Panc1 (cell line): ENCODE measurements around the gene GOLGA3.

Experiments used
- POLR2AphosphoS5 ChIP-seq: IDR thresholded peaks from 2 replicates; pipeline ENCODE4 v1.6.1; 2012; ENCODE audit warnings: mild to moderate bottlenecking, low read depth, low read length, moderate library complexity
- SIN3A ChIP-seq: IDR thresholded peaks from 2 replicates; pipeline ENCODE4 v1.6.1; 2012; ENCODE audit warnings: low read depth, mild to moderate bottlenecking, low read length, moderate library complexity, borderline replicate concordance; ENCODE audit not compliant: insufficient read depth
- TCF7L2 ChIP-seq: IDR thresholded peaks from 2 replicates; pipeline ENCODE4 v1.6.1; 2011; ENCODE audit warnings: mild to moderate bottlenecking, low read depth, low read length, inconsistent platforms
- TF ChIP-seq, protein P1 (sequence below): fragments of 450-650 bp; IDR thresholded peaks from 2 replicates; pipeline ENCODE4 v1.5.1; 2017; ENCODE audit warnings: mild to moderate bottlenecking
- TF ChIP-seq, protein P2 (sequence below), 2 experiments: IDR thresholded peaks; 2 replicates each; pipeline ENCODE4 v1.6.1; 2011 to 2012; ENCODE audit warnings: low read depth in 2 of 2, control low read depth in 1 of 2, low read length in 1 of 2, mild to moderate bottlenecking in 1 of 2, moderate library complexity in 1 of 2; ENCODE audit not compliant: insufficient read depth in 1 of 2

DNA sequence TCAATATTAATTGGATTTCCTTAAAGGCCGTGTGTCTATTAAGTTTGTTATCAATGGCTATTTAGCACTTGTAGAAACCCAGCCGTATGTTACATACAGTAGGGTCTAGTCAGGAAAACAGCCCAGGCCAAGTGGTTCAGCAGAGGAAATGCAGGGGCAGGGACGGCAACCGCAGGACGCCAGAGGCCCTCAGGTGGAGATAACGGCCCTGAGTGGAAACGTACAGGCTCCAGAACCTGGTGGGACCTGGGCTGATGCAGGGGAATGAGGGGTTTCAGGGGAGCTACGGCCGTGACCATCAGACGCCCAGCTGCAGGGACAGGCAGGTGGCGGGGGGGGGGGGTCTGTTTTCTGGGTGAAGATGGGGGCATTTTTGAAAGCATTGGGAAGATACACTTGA is 63.3 kb downstream of the GOLGA3 start:
- TF ChIP-seq, protein P1, sequence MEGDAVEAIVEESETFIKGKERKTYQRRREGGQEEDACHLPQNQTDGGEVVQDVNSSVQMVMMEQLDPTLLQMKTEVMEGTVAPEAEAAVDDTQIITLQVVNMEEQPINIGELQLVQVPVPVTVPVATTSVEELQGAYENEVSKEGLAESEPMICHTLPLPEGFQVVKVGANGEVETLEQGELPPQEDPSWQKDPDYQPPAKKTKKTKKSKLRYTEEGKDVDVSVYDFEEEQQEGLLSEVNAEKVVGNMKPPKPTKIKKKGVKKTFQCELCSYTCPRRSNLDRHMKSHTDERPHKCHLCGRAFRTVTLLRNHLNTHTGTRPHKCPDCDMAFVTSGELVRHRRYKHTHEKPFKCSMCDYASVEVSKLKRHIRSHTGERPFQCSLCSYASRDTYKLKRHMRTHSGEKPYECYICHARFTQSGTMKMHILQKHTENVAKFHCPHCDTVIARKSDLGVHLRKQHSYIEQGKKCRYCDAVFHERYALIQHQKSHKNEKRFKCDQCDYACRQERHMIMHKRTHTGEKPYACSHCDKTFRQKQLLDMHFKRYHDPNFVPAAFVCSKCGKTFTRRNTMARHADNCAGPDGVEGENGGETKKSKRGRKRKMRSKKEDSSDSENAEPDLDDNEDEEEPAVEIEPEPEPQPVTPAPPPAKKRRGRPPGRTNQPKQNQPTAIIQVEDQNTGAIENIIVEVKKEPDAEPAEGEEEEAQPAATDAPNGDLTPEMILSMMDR, result no peak
- no peak for TF ChIP-seq TCF7L2
- TF ChIP-seq, protein P2, sequence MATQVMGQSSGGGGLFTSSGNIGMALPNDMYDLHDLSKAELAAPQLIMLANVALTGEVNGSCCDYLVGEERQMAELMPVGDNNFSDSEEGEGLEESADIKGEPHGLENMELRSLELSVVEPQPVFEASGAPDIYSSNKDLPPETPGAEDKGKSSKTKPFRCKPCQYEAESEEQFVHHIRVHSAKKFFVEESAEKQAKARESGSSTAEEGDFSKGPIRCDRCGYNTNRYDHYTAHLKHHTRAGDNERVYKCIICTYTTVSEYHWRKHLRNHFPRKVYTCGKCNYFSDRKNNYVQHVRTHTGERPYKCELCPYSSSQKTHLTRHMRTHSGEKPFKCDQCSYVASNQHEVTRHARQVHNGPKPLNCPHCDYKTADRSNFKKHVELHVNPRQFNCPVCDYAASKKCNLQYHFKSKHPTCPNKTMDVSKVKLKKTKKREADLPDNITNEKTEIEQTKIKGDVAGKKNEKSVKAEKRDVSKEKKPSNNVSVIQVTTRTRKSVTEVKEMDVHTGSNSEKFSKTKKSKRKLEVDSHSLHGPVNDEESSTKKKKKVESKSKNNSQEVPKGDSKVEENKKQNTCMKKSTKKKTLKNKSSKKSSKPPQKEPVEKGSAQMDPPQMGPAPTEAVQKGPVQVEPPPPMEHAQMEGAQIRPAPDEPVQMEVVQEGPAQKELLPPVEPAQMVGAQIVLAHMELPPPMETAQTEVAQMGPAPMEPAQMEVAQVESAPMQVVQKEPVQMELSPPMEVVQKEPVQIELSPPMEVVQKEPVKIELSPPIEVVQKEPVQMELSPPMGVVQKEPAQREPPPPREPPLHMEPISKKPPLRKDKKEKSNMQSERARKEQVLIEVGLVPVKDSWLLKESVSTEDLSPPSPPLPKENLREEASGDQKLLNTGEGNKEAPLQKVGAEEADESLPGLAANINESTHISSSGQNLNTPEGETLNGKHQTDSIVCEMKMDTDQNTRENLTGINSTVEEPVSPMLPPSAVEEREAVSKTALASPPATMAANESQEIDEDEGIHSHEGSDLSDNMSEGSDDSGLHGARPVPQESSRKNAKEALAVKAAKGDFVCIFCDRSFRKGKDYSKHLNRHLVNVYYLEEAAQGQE (IDR thresholded peaks at IDR 0.05; ENCODE audit: insufficient read depth in 1 of 2, low read depth in 2 of 2, low read length in 1 of 2), result no peak
- TF ChIP-seq SIN3A, result no peak
- TF ChIP-seq POLR2AphosphoS5, result no peak
